Hepatocyte (in vitro differentiated cells): Measurements from ENCODE around the gene PCLO. TPM values are rescaled to one million over a fixed set of nuclear protein-coding genes. Genes with fewer than 3 reads are reported as not detected.

Source experiments
- DNase-seq: peaks from one replicate; pipeline ENCODE4 v3.0.0-alpha.2; 2016; ENCODE audit warnings: low spot score
- H2AFZ ChIP-seq: fragments of 200-600 bp; sonication (generic); 2 replicates; pipeline ENCODE4 v1.6.0; 2016; ENCODE audit warnings: antibody characterized with exemption, mild to moderate bottlenecking
- H3K27ac ChIP-seq: fragments of 200-600 bp; sonication (generic); 2 replicates; pipeline ENCODE4 v1.5.1; 2016; ENCODE audit warnings: mild to moderate bottlenecking
- H3K27me3 ChIP-seq: fragments of 200-600 bp; sonication (generic); 2 replicates; pipeline ENCODE4 v1.6.1; 2016
- H3K36me3 ChIP-seq: fragments of 200-600 bp; sonication (generic); replicated peaks from 2 replicates; pipeline ENCODE4 v1.5.1; 2016; ENCODE audit warnings: low read depth; ENCODE audit not compliant: insufficient read depth
- H3K4me1 ChIP-seq: fragments of 200-600 bp; sonication (generic); 2 replicates; pipeline ENCODE4 v1.5.1; 2016; ENCODE audit warnings: mild to moderate bottlenecking, moderate library complexity; ENCODE audit not compliant: insufficient read depth
- H3K4me2 ChIP-seq: fragments of 200-600 bp; sonication (generic); 2 replicates; pipeline ENCODE4 v1.6.0; 2016
- H3K4me3 ChIP-seq: fragments of 200-600 bp; sonication (generic); 2 replicates; pipeline ENCODE4 v1.5.1; 2016; ENCODE audit warnings: mild to moderate bottlenecking
- H3K79me2 ChIP-seq: fragments of 200-600 bp; sonication (generic); 2 replicates; pipeline ENCODE4 v1.6.0; 2017; ENCODE audit warnings: mild to moderate bottlenecking
- H3K9me2 ChIP-seq: fragments of 200-600 bp; sonication (generic); replicated peaks from 2 replicates; pipeline ENCODE4 v1.6.0; 2017; ENCODE audit warnings: mild to moderate bottlenecking; ENCODE audit not compliant: insufficient read depth
- H3K9me3 ChIP-seq: fragments of 200-600 bp; sonication (generic); 2 replicates; pipeline ENCODE4 v1.5.1; 2016; ENCODE audit warnings: low read depth, mild to moderate bottlenecking
- H4K20me1 ChIP-seq: fragments of 200-600 bp; sonication (generic); 2 replicates; pipeline ENCODE4 v1.6.0; 2016; ENCODE audit warnings: mild to moderate bottlenecking; ENCODE audit not compliant: insufficient read depth, poor library complexity, severe bottlenecking
- EZH2 ChIP-seq: fragments of 200-600 bp; sonication (generic); IDR thresholded peaks from 2 replicates; pipeline ENCODE4 v1.6.1; 2016; ENCODE audit warnings: antibody characterized with exemption, mild to moderate bottlenecking, borderline replicate concordance
- EZH2phosphoT487 ChIP-seq: fragments of 200-600 bp; sonication (generic); IDR thresholded peaks from one replicate; pipeline ENCODE4 v1.6.1; 2018; ENCODE audit warnings: antibody characterized with exemption, mild to moderate bottlenecking, low read depth, moderate library complexity; ENCODE audit not compliant: unreplicated experiment, severe bottlenecking
- WGBS: methylation state at CpG from one replicate; pipeline ENCODE4 v1.1.6; 2016; ENCODE audit warnings: low lambda C conversion rate; ENCODE audit errors: missing lambda C conversion rate; 5-methylcytosine and 5-hydroxymethylcytosine counted together
- polyA plus RNA-seq: library from polyadenylated mRNA; unstranded; fragments of >200 nt; fragmentation: Nextera tagmentation; extraction: Ambion mirVana; gene quantifications from 2 replicates; pipeline ENCODE4 v1.2.1, GENCODE V29; 2016
- total RNA-seq: library from RNA; depleted of rRNA; stranded (reverse); fragments of >200 nt; gene quantifications from 2 replicates; pipeline ENCODE4 v1.2.3, GENCODE V29; 2014
- TF ChIP-seq, protein P1 (sequence below): fragments of 200-600 bp; sonication (generic); IDR thresholded peaks from 2 replicates; pipeline ENCODE4 v1.5.1; 2016; ENCODE audit warnings: antibody characterized with exemption, mild to moderate bottlenecking; ENCODE audit not compliant: poor library complexity

PCLO gene
- total RNA-seq: 4.2 and 8.1 TPM in 2 replicates
- polyA plus RNA-seq: 1.3 and 2.8 TPM in 2 replicates

- no peaks in the 10 kb centered on the region for H3K9me3 ChIP-seq
- H3K4me2 ChIP-seq: peak within 1 kb of the TSS; percentile 91
- WGBS: under 1% methylated on average over 42 of the region's 77 CpGs
- TF ChIP-seq EZH2 (no peak), EZH2phosphoT487 (no peak)
- TF ChIP-seq, protein P1, sequence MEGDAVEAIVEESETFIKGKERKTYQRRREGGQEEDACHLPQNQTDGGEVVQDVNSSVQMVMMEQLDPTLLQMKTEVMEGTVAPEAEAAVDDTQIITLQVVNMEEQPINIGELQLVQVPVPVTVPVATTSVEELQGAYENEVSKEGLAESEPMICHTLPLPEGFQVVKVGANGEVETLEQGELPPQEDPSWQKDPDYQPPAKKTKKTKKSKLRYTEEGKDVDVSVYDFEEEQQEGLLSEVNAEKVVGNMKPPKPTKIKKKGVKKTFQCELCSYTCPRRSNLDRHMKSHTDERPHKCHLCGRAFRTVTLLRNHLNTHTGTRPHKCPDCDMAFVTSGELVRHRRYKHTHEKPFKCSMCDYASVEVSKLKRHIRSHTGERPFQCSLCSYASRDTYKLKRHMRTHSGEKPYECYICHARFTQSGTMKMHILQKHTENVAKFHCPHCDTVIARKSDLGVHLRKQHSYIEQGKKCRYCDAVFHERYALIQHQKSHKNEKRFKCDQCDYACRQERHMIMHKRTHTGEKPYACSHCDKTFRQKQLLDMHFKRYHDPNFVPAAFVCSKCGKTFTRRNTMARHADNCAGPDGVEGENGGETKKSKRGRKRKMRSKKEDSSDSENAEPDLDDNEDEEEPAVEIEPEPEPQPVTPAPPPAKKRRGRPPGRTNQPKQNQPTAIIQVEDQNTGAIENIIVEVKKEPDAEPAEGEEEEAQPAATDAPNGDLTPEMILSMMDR: no peak
- H3K27me3 ChIP-seq: no peaks in the 10 kb centered on the region
- no peaks in the 10 kb centered on the region for H4K20me1 ChIP-seq
- no peaks in the 10 kb centered on the region for H3K9me2 ChIP-seq
- peak within 1 kb of the TSS; percentile 24 for H3K4me3 ChIP-seq
- H3K4me1 ChIP-seq: peaks cover 4% of the 10 kb centered on the region
- H3K36me3 ChIP-seq: no peaks in the 10 kb centered on the region
- no peaks in the 10 kb centered on the region for H3K79me2 ChIP-seq
- H3K27ac ChIP-seq: peak within 1 kb of the TSS; percentile 91
- H2AFZ ChIP-seq: peak within 1 kb of the TSS; percentile 60
- DNase-seq: peak; percentile 96
Observed at GRCh38 chr7:83162402-83163256, at the start of gene PCLO. Gene PCLO, minus strand, starts transcription at chr7:83162884. Its CDS starts 292 bp downstream, at chr7:83162592.

- Histone ChIP-seq H3K4me2 (no peak overlapping the region), H3K4me1 (no peaks in the 10 kb centered on the region), H4K20me1 (no peaks in the 10 kb centered on the region), H3K27me3 (no peaks in the 10 kb centered on the region), H3K4me3 (no peak overlapping the region), H3K27ac (no peak overlapping the region), H3K9me3 (no peaks in the 10 kb centered on the region), H3K9me2 (no peaks in the 10 kb centered on the region), H3K79me2 (no peaks in the 10 kb centered on the region), H2AFZ (no peak overlapping the region), H3K36me3 (no peaks in the 10 kb centered on the region)
- DNase-seq: no peak
- no peak for TF ChIP-seq EZH2
- TF ChIP-seq, protein P1: no peak
- TF ChIP-seq EZH2phosphoT487: no peak
- 63% methylated on average over 1 of the region's 1 CpG for WGBS
Observed at GRCh38 chr7:83211685-83212084, 49.0 kb upstream of the PCLO start.

GRCh38 chr7:83210479-83210878, 47.8 kb upstream of the PCLO start:
- 86% methylated on average over 3 of the region's 3 CpGs for WGBS

More at GRCh38 chr7:83210479-83210878, 47.8 kb upstream of the PCLO start:
- H3K27ac ChIP-seq: no peak overlapping the region
- H3K79me2 ChIP-seq: no peaks in the 10 kb centered on the region
- no peaks in the 10 kb centered on the region for H3K9me2 ChIP-seq
- TF ChIP-seq EZH2phosphoT487 (no peak), EZH2 (no peak)
- TF ChIP-seq, protein P1: no peak
- H3K36me3 ChIP-seq: no peaks in the 10 kb centered on the region
- no peaks in the 10 kb centered on the region for H4K20me1 ChIP-seq
- no peak for DNase-seq
- H3K9me3 ChIP-seq: no peaks in the 10 kb centered on the region
- no peak overlapping the region for H3K4me2 ChIP-seq
- H2AFZ ChIP-seq: no peak overlapping the region
- H3K4me3 ChIP-seq: no peak overlapping the region
- no peaks in the 10 kb centered on the region for H3K4me1 ChIP-seq
- H3K27me3 ChIP-seq: no peaks in the 10 kb centered on the region
